ENCODE data around the gene ADAMTS9. TPM values are rescaled to one million over a fixed set of nuclear protein-coding genes. Genes with fewer than 3 reads are reported as not detected.

The ADAMTS9 gene
- total RNA-seq, 4 donors from 2014 or later: 5.1 to 52.0 (median 9.5) TPM

DNA sequence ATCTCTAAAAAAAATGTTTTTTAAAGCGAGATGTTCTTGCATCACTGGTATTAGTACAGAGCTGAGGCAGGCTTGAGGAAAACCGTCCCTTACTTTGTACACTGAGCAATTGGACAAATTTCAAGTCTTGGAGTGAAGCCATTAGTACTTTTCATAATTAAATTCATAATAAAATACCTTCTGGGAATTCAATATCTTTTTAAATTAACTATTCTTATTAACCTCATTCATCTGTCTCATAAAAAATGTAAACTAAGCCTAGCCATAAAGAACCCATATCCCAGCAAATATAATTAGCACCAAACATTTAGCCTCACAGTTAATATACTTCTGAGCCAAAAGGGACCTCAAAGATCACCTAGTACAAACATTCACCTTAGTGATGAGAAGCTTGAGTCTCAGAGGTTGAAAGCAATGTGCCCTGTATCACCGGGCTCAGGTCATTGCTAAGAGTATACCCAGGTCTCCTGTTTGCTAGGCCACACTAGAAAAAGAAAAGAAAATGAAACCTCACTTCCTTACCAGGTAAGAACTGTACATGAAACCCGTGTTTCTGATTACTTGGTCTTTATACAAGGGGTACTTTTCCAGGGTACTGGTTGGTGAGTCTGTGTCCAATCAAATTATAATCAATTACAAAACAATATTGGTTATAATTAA lies 192.5 kb downstream of the ADAMTS9 start:
- TF ChIP-seq, protein P1, sequence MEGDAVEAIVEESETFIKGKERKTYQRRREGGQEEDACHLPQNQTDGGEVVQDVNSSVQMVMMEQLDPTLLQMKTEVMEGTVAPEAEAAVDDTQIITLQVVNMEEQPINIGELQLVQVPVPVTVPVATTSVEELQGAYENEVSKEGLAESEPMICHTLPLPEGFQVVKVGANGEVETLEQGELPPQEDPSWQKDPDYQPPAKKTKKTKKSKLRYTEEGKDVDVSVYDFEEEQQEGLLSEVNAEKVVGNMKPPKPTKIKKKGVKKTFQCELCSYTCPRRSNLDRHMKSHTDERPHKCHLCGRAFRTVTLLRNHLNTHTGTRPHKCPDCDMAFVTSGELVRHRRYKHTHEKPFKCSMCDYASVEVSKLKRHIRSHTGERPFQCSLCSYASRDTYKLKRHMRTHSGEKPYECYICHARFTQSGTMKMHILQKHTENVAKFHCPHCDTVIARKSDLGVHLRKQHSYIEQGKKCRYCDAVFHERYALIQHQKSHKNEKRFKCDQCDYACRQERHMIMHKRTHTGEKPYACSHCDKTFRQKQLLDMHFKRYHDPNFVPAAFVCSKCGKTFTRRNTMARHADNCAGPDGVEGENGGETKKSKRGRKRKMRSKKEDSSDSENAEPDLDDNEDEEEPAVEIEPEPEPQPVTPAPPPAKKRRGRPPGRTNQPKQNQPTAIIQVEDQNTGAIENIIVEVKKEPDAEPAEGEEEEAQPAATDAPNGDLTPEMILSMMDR (IDR thresholded peaks at IDR 0.05): no peak
- no peak for TF ChIP-seq POLR2A (IDR thresholded peaks at IDR 0.05)
- Histone ChIP-seq H3K27ac (no peak overlapping the region), H3K36me3 (no peaks in the 10 kb centered on the region), H3K9me3 (no peaks in the 10 kb centered on the region), H3K4me3 (no peak overlapping the region), H3K27me3 (no peaks in the 10 kb centered on the region), H3K4me1 (no peaks in the 10 kb centered on the region)
- no peak for DNase-seq

DNA sequence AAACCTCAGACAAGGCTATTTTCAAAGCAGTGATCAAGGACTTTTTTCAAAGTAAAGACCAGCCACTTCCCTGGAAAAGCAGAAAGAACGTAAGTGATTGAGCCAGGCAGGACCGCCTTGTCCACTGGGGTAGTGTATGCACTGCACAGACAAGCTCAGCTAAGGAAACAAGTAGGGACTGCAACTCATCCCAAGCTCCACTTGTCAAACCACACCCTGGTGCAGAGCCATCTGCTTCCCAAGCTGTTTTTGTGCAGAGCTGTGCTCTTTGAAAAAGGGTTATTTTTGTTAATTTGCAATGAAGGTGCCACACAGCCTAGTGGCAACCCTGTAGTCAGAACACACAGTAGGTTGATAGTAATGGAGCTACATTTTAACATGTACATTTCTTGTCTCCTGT lies 193.3 kb downstream of the ADAMTS9 start:
- Histone ChIP-seq H3K9me3 (no peaks in the 10 kb centered on the region), H3K4me3 (no peak overlapping the region), H3K27me3 (no peaks in the 10 kb centered on the region), H3K36me3 (no peaks in the 10 kb centered on the region), H3K27ac (no peak overlapping the region), H3K4me1 (no peaks in the 10 kb centered on the region)
- TF ChIP-seq, protein P1 (IDR thresholded peaks at IDR 0.05): no peak
- TF ChIP-seq POLR2A (IDR thresholded peaks at IDR 0.05): no peak
- no peak for DNase-seq

DNA sequence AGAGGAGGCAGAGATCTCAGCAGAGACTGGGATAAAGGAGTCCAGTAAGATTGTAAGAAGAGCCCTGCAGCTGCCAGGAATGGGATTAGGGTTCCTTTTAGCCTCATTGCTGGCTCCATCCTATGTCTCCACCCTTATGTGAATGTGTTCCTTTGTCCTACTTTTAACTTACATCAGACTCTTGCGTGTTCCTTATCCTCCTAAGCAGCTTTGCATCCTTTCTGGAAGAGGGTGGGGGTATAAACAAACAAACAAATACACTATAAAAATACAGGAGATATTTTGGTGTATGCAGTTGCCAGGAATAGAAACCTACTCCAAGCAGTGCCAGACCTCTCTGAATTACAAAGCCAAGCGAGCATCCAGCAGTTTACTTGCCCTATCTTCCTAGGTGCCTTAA lies 194.7 kb downstream of the ADAMTS9 start:
- H3K36me3 ChIP-seq: no peaks in the 10 kb centered on the region
- no peak for DNase-seq
- H3K27ac ChIP-seq: no peak overlapping the region
- no peaks in the 10 kb centered on the region for H3K27me3 ChIP-seq
- H3K4me1 ChIP-seq: no peaks in the 10 kb centered on the region
- no peak overlapping the region for H3K4me3 ChIP-seq
- TF ChIP-seq POLR2A (IDR thresholded peaks at IDR 0.05): no peak
- TF ChIP-seq, protein P1 (IDR thresholded peaks at IDR 0.05): no peak
- H3K9me3 ChIP-seq: no peaks in the 10 kb centered on the region

DNA sequence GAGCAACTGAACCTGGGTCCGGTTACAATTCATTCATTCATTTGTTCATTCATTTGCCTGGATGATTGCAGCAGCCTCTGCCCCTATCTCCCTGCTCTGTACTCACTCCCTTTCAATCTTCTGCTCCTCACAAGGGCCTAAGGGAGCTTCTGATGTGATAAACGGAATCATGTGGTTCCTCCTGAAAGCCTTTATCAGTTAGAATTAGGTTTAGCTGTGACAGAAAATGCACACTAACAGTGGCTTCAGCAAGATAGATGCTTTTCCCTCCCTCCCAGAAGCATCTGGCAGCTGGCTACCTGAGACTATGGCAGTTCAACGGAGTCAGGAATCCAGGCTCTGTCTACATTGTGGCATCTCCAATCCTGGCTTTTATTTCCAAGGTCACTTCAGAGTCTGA lies 196.0 kb downstream of the ADAMTS9 start:
- H3K36me3 ChIP-seq: no peaks in the 10 kb centered on the region
- H3K4me1 ChIP-seq: no peaks in the 10 kb centered on the region
- DNase-seq: no peak
- no peaks in the 10 kb centered on the region for H3K27me3 ChIP-seq
- no peaks in the 10 kb centered on the region for H3K9me3 ChIP-seq
- H3K4me3 ChIP-seq: no peak overlapping the region
- no peak for TF ChIP-seq POLR2A (IDR thresholded peaks at IDR 0.05)
- TF ChIP-seq, protein P1 (IDR thresholded peaks at IDR 0.05): no peak
- no peak overlapping the region for H3K27ac ChIP-seq

DNA sequence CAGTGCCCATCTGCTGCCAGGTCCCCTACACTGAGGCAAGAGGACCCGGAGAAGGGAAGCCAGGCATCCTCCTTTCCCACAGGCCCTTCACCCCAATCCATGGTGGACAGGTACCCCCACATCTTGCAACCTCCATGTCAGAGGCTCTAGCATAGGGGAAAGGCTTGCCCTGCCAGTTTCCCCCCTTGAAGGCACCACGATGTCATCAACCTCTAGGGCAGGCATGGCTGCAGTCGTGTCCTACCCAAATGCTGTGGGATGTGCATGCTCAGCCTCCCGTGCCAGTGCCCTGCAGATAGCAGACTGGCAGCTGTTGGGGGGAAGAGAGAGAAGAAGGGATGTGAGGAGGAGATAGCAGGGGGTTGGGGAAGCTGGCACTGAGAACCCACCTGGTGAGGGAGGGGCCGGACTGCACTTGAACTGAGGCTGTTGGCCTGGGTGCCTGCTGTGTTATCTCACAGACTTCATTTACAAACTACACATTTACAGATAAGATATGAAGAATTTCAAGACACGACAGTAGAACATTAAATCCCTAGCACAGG lies 197.5 kb downstream of the ADAMTS9 start:
- DNase-seq: no peak
- Histone ChIP-seq H3K27ac (no peak overlapping the region), H3K4me1 (no peaks in the 10 kb centered on the region), H3K9me3 (no peaks in the 10 kb centered on the region), H3K36me3 (no peaks in the 10 kb centered on the region), H3K27me3 (no peaks in the 10 kb centered on the region), H3K4me3 (no peak overlapping the region)
- TF ChIP-seq, protein P1 (IDR thresholded peaks at IDR 0.05): no peak
- TF ChIP-seq POLR2A (IDR thresholded peaks at IDR 0.05): no peak
